Measurements from ENCODE around the gene S100A14.

GRCh38 chr1:153640861-153641260, 24.7 kb upstream of the S100A14 start:
- TF ChIP-seq, protein P1, sequence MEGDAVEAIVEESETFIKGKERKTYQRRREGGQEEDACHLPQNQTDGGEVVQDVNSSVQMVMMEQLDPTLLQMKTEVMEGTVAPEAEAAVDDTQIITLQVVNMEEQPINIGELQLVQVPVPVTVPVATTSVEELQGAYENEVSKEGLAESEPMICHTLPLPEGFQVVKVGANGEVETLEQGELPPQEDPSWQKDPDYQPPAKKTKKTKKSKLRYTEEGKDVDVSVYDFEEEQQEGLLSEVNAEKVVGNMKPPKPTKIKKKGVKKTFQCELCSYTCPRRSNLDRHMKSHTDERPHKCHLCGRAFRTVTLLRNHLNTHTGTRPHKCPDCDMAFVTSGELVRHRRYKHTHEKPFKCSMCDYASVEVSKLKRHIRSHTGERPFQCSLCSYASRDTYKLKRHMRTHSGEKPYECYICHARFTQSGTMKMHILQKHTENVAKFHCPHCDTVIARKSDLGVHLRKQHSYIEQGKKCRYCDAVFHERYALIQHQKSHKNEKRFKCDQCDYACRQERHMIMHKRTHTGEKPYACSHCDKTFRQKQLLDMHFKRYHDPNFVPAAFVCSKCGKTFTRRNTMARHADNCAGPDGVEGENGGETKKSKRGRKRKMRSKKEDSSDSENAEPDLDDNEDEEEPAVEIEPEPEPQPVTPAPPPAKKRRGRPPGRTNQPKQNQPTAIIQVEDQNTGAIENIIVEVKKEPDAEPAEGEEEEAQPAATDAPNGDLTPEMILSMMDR (IDR thresholded peaks at IDR 0.05): no peak
- no peak for TF ChIP-seq POLR2A (IDR thresholded peaks at IDR 0.05)

Data from vagina (tissue), 2 donors.